Mesothelial cell of epicardium (in vitro differentiated cells): ENCODE results near the gene KRTAP10-1. TPM values are rescaled to one million over a fixed set of nuclear protein-coding genes. Genes with fewer than 3 reads are reported as not detected.

ENCODE experiments used
- DNase-seq, 2 experiments: peaks; one replicate each; pipeline ENCODE4 v3.0.0; 2021; ENCODE audit warnings: low spot score in 2 of 2; ENCODE audit not compliant: unreplicated experiment in 2 of 2
- H3K27ac Mint-ChIP-seq: 2 replicates; pipeline ENCODE4 v1.8.0; 2021; ENCODE audit warnings: mixed read lengths
- H3K27me3 Mint-ChIP-seq: 2 replicates; pipeline ENCODE4 v1.8.0; 2021; ENCODE audit warnings: low read depth, mixed read lengths
- H3K36me3 Mint-ChIP-seq: 2 replicates; pipeline ENCODE4 v1.8.0; 2021; ENCODE audit warnings: mixed read lengths
- H3K4me1 Mint-ChIP-seq: 2 replicates; pipeline ENCODE4 v1.8.0; 2021; ENCODE audit warnings: mixed read lengths
- H3K4me3 Mint-ChIP-seq: 2 replicates; pipeline ENCODE4 v1.8.0; 2021; ENCODE audit warnings: mild to moderate bottlenecking, moderate library complexity, mixed read lengths
- H3K9me3 Mint-ChIP-seq: 2 replicates; pipeline ENCODE4 v1.8.0; 2021; ENCODE audit warnings: mixed read lengths
- total RNA-seq: library from RNA; stranded (reverse); gene quantifications from 3 replicates; pipeline ENCODE4 v1.2.1, GENCODE V29; 2021
- TF ChIP-seq, protein P1 (sequence below): fragments of 200-600 bp; sonication (generic); IDR thresholded peaks from one replicate; pipeline ENCODE4 v1.5.0; 2021; ENCODE audit warnings: antibody characterized with exemption; ENCODE audit not compliant: unreplicated experiment

Gene KRTAP10-1
- total RNA-seq, 1 donor from 2014 or later = not detected

DNA sequence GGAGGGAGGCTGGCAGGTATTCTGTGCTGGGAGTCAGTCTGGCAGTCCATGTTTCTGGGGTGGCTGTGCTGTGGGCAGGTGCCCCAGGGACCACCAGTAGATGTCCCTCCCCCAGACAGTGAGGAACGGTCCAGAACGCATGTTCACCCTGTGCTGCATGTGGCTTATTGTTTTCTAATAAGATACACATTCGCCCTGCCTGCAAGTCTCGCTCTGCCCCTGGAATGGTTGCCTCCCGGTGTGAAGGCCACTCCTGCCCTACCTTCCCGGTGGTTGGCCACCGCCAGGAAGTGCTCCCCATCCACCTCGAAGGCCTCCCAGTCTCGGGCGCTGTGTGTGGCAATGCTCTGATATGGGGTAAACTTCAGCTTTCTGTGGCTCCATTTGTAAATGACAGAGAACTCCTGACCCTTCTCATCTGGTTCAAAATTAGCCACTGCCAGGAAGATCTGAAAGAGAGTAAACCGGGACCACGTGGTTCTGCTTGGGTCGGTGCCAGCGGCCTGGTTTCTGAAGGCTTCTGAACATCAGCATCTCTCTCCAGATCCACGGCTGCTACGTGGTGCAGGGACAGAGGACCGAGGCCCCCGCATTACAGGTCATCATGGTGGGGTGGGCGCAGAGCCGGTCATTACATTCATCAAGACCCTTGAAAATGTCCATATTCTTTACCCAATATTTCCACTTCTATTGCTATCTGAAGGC is 14.5 kb downstream of the KRTAP10-1 start:
- H3K4me1 Mint-ChIP-seq = peaks cover under 1% of the 10 kb centered on the region

DNA sequence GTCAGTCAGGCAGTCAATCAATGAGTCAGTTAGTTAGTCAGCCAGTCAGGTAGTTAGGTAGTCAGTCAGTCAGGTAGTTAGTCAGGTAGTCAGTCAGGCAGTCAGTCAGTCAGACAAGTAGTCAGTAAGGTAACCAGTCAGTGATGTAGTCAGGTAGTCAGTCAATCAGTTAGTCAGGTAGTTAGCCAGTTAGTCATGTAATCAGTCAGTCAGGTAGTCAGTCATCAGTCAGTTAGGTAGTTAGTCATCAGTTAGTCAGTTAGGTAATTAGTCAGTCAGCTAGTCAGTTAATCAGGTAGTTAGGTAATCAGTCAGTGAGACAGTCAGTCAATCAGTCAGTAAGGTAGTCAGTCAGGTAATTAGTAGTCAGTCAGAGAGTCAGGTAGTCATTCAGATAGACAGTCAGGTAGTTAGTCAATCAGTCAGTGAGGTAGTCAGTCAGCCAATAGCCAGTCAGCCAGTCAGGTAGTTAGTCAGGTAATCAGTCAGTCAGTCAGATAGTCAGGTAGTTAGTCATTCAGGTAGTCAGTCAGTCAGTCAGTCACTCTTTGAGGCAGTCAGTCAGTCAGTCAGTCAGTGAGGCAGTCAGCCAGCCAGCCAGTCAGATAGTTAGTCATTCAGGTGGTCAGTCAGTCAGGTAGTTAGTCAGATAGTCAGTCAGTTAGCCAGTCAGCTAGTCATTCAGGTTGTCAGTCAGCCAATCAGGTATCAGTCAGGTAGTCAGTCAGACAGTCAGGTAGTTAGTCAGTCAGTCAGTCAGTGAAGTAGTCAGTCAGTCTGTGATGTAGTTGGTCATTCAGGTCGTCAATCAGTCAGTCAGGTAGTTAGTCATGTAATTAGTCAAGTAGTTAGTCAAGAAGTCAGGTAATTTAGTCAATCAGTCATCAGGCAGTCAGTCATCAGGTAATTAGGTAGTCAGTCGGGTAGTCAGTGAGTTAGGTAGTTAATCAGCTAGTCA is 15.3 kb downstream of the KRTAP10-1 start:
- Mint-ChIP-seq H3K36me3 (no peaks in the 10 kb centered on the region), H3K4me1 (peaks cover 2% of the 10 kb centered on the region), H3K9me3 (no peaks in the 10 kb centered on the region), H3K4me3 (no peak overlapping the region), H3K27ac (no peak overlapping the region), H3K27me3 (no peaks in the 10 kb centered on the region)
- no peak for DNase-seq
- TF ChIP-seq, protein P1, sequence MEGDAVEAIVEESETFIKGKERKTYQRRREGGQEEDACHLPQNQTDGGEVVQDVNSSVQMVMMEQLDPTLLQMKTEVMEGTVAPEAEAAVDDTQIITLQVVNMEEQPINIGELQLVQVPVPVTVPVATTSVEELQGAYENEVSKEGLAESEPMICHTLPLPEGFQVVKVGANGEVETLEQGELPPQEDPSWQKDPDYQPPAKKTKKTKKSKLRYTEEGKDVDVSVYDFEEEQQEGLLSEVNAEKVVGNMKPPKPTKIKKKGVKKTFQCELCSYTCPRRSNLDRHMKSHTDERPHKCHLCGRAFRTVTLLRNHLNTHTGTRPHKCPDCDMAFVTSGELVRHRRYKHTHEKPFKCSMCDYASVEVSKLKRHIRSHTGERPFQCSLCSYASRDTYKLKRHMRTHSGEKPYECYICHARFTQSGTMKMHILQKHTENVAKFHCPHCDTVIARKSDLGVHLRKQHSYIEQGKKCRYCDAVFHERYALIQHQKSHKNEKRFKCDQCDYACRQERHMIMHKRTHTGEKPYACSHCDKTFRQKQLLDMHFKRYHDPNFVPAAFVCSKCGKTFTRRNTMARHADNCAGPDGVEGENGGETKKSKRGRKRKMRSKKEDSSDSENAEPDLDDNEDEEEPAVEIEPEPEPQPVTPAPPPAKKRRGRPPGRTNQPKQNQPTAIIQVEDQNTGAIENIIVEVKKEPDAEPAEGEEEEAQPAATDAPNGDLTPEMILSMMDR = no peak

More for the DNA sequence above, 14.5 kb downstream of the KRTAP10-1 start:
- Mint-ChIP-seq H3K27ac (no peak overlapping the region), H3K27me3 (no peaks in the 10 kb centered on the region), H3K36me3 (no peaks in the 10 kb centered on the region), H3K9me3 (no peaks in the 10 kb centered on the region), H3K4me3 (no peak overlapping the region)
- TF ChIP-seq, protein P1 = no peak
- no peak for DNase-seq

- H3K27me3 Mint-ChIP-seq = no peaks in the 10 kb centered on the region
- no peak for DNase-seq
- TF ChIP-seq, protein P1 = no peak
- no peak overlapping the region for H3K4me3 Mint-ChIP-seq
- H3K36me3 Mint-ChIP-seq = no peaks in the 10 kb centered on the region
- peaks cover 2% of the 10 kb centered on the region for H3K4me1 Mint-ChIP-seq
- no peaks in the 10 kb centered on the region for H3K9me3 Mint-ChIP-seq
- no peak overlapping the region for H3K27ac Mint-ChIP-seq
Measured at GRCh38 chr21:44523567-44524413, 16.2 kb downstream of the KRTAP10-1 start.

GRCh38 chr21:44522753-44523204 is 17.2 kb downstream of the KRTAP10-1 start:
- Mint-ChIP-seq H3K4me3 (no peak overlapping the region), H3K27me3 (no peaks in the 10 kb centered on the region), H3K9me3 (no peaks in the 10 kb centered on the region), H3K27ac (no peak overlapping the region), H3K4me1 (peaks cover 2% of the 10 kb centered on the region), H3K36me3 (peaks cover 2% of the 10 kb centered on the region)
- DNase-seq = no peak
- TF ChIP-seq, protein P1 = no peak

DNA sequence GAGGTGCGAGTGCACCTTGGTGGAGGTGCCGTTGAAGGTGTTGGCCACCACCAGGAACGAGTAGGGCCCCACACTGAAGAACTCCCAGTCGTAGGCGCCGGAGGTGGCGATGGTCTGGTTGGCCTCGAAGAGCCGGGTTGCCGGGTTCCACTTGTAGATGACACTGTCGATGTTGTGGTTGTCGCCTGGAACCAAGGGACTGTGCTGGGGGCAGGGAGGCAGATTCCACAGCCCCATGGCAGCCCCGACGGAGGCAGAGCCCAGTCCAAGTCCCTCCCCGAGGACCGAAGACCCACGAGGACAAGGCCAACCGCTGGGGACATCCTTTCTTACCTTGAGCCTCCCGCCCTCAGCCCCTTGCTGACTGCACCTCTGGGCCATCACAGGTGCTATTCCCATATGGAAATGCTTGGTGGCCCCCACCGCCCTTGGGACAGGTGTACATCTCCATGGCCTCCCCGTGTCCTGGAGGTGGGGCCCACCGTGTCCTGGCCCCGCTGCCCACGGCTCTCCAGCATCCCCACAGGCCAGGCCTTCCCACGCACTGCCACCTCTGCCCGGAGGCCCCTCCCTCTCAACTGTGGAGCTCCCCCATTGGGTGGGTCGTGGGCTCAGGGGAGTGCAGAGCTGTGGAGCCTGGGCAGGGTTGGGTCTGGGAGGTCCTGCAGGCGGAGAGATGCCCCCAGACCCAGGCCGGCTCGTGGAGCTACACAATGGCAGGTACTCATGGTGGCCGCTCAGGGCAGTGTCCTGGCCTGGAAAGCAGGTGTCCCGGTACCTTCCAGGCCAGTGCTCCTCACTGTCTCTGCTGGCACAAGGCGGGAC is 17.9 kb downstream of the KRTAP10-1 start:
- H3K4me3 Mint-ChIP-seq = no peak overlapping the region
- TF ChIP-seq, protein P1 = no peak
- H3K9me3 Mint-ChIP-seq = no peaks in the 10 kb centered on the region
- no peak for DNase-seq
- H3K4me1 Mint-ChIP-seq = peaks cover 2% of the 10 kb centered on the region
- H3K27ac Mint-ChIP-seq = no peak overlapping the region
- no peaks in the 10 kb centered on the region for H3K27me3 Mint-ChIP-seq
- H3K36me3 Mint-ChIP-seq = peaks cover 4% of the 10 kb centered on the region
